Activated T-cell treated with anti-CD3 and anti-CD28 coated beads for 48 hours (primary cell): ENCODE data around the gene ERI3.

Source experiments
- DNase-seq: peaks from one replicate; pipeline ENCODE4 v3.0.0-alpha.2; 2020; ENCODE audit warnings: low read depth

ERI3 gene

GRCh38 chr1:44261171-44261817 lies 93.8 kb downstream of the ERI3 start:
- DNase-seq = no peak

- no peak for DNase-seq
Observed at GRCh38 chr1:44260792-44261170, 94.3 kb downstream of the ERI3 start.

- DNase-seq = no peak
Observed at GRCh38 chr1:44259090-44259489, 96.0 kb downstream of the ERI3 start.

GRCh38 chr1:44256762-44257554 lies 98.1 kb downstream of the ERI3 start:
- no peak for DNase-seq

- DNase-seq = no peak
Observed at GRCh38 chr1:44254392-44254910, 100.6 kb downstream of the ERI3 start.

GRCh38 chr1:44251989-44252671 lies 102.9 kb downstream of the ERI3 start:
- no peak for DNase-seq

GRCh38 chr1:44251486-44251885 lies 103.6 kb downstream of the ERI3 start:
- DNase-seq = no peak

GRCh38 chr1:44250068-44250781 lies 104.8 kb downstream of the ERI3 start:
- no peak for DNase-seq

- DNase-seq = no peak
Observed at GRCh38 chr1:44249543-44249942, 105.5 kb downstream of the ERI3 start.

GRCh38 chr1:44246806-44247205 lies 108.3 kb downstream of the ERI3 start:
- no peak for DNase-seq

- no peak for DNase-seq
Observed at GRCh38 chr1:44244986-44245385, 110.1 kb downstream of the ERI3 start.

- no peak for DNase-seq
Observed at GRCh38 chr1:44243782-44244495, 111.1 kb downstream of the ERI3 start.

GRCh38 chr1:44242746-44243145 lies 112.3 kb downstream of the ERI3 start:
- DNase-seq = no peak

- DNase-seq = no peak
Observed at GRCh38 chr1:44240802-44241671, 114.0 kb downstream of the ERI3 start.

- DNase-seq = no peak
Observed at GRCh38 chr1:44239961-44240371, 115.1 kb downstream of the ERI3 start.

- DNase-seq = no peak
Observed at GRCh38 chr1:44239331-44239960, 115.6 kb downstream of the ERI3 start.

GRCh38 chr1:44238660-44239059 lies 116.4 kb downstream of the ERI3 start:
- DNase-seq = no peak

GRCh38 chr1:44237721-44238457 lies 117.2 kb downstream of the ERI3 start:
- DNase-seq = peak; percentile 53
